Breast epithelium (tissue), 4 donors: Measurements from ENCODE around the gene TEC. TPM values are rescaled to one million over a fixed set of nuclear protein-coding genes. Genes with fewer than 3 reads are reported as not detected.
"Not testable (repeated sequence)": the region's sequence is repeated elsewhere in the genome, so short reads cannot be mapped to it uniquely, and the experiment has no call there.

Experiments used
- DNase-seq, 2 donors: peaks; one replicate each; pipeline ENCODE4 v3.0.0-alpha.2; 2019; ENCODE audit warnings: low spot score in 2 of 2
- H3K27ac ChIP-seq, 2 donors: fragments of 200-600 bp; sonication (generic) in 1 of 2; one replicate each; pipeline ENCODE4 v1.5.1; 2016 to 2019; ENCODE audit warnings: mild to moderate bottlenecking in 1 of 2
- H3K27me3 ChIP-seq, 2 donors: fragments of 200-600 bp; sonication (generic) in 1 of 2; one replicate each; pipeline versions ENCODE4 v1.5.1 to v1.6.0; 2017 to 2019; ENCODE audit warnings: control low read depth in 1 of 2, mild to moderate bottlenecking in 1 of 2
- H3K36me3 ChIP-seq: fragments of 200-600 bp; one replicate; pipeline ENCODE4 v1.5.1; 2019
- H3K4me1 ChIP-seq, 2 donors: fragments of 200-600 bp; sonication (generic); one replicate each; pipeline ENCODE4 v1.5.1; 2016 to 2019; ENCODE audit warnings: control low read depth in 1 of 2
- H3K4me3 ChIP-seq, 3 donors: fragments of 200-600 bp; sonication (generic); 1 replicate in 2 of 3; 2 replicates in 1 of 3; pipeline ENCODE4 v1.5.1; 2016 to 2019; ENCODE audit warnings: mild to moderate bottlenecking in 3 of 3, moderate library complexity in 2 of 3
- H3K9me3 ChIP-seq, 2 donors: fragments of 200-600 bp; sonication (generic) in 1 of 2; one replicate each; pipeline ENCODE4 v1.5.1; 2016 to 2019; ENCODE audit warnings: control low read depth in 1 of 2
- POLR2A ChIP-seq: fragments of 450-650 bp; IDR thresholded peaks from one replicate; pipeline ENCODE4 v1.6.1; 2016; ENCODE audit warnings: antibody characterized with exemption, mild to moderate bottlenecking, moderate library complexity
- POLR2AphosphoS5 ChIP-seq, 3 donors: sonication (generic); formaldehyde crosslinking; IDR thresholded peaks; one replicate each; pipeline ENCODE4 v1.6.1; 2017; ENCODE audit warnings: antibody characterized with exemption in 3 of 3
- intact Hi-C: fragments of 100-400 bp; cut with DNase I; formaldehyde crosslinking; loops from one replicate; pipeline ENCODE4 v1.15.1; 2023; ENCODE audit warnings: low total_unique reads
- total RNA-seq, 3 donors: library from RNA; depleted of rRNA; stranded (reverse); fragments of >200 nt; gene quantifications; one replicate each; pipeline ENCODE4 v1.1.0, GENCODE V29; 2016
- TF ChIP-seq, protein P1 (sequence below), 3 donors: fragments of 450-650 bp; IDR thresholded peaks; one replicate each; pipeline ENCODE4 v1.5.1; 2016 to 2017; ENCODE audit warnings: antibody characterized with exemption in 3 of 3, mild to moderate bottlenecking in 3 of 3, moderate library complexity in 3 of 3

The TEC gene
- total RNA-seq, 3 donors from 2014 or later = 2.9 to 5.4 (median 5.1) TPM

DNA sequence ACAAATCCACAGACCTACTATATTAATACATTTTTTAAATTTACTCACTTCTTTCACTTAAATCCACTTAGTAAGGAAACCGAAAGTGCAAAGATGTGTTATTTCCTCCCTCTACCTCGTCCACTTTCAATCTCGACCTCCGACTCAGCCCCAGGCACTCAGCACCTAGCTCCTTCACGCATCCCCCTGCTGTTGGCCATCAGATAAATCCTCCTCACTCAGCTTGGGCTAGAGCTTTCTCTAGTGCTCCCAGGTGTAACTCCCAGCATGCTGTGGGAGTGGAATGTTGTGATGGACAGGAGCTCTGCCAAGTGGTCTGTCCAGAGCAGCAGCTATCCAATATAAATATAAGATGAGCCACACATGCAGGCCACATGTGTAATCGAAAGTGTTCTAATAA, 26.7 kb upstream of the TEC start:
- intact Hi-C loops = no loop called here

DNA sequence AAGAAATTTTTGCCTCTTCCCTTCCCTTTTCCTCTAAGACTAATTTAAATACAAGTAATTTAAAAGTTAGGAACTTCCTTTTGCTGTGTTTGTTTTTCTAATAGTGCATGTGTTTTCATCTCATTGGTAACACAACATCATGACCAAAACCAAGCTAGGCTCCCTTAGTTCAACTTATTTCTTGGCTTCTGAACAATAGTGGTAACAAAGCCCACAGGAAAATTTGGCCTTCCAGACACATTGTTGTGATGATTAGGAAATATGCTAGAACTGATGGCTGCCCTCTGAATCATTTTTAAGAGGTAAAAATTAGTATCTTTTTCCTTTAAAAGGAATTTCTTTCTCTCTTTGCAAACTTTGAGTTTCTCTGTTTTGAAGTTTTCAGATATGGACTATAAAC, 25.5 kb upstream of the TEC start:
- intact Hi-C loops = no loop called here

More for the DNA sequence above, 26.7 kb upstream of the TEC start:
- TF ChIP-seq POLR2A = no peak
- no peak for TF ChIP-seq POLR2AphosphoS5 (IDR thresholded peaks at IDR 0.05)
- TF ChIP-seq, protein P1, sequence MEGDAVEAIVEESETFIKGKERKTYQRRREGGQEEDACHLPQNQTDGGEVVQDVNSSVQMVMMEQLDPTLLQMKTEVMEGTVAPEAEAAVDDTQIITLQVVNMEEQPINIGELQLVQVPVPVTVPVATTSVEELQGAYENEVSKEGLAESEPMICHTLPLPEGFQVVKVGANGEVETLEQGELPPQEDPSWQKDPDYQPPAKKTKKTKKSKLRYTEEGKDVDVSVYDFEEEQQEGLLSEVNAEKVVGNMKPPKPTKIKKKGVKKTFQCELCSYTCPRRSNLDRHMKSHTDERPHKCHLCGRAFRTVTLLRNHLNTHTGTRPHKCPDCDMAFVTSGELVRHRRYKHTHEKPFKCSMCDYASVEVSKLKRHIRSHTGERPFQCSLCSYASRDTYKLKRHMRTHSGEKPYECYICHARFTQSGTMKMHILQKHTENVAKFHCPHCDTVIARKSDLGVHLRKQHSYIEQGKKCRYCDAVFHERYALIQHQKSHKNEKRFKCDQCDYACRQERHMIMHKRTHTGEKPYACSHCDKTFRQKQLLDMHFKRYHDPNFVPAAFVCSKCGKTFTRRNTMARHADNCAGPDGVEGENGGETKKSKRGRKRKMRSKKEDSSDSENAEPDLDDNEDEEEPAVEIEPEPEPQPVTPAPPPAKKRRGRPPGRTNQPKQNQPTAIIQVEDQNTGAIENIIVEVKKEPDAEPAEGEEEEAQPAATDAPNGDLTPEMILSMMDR (IDR thresholded peaks at IDR 0.05) = no peak
- H3K4me3 ChIP-seq = no peak overlapping the region
- no peaks in the 10 kb centered on the region for H3K36me3 ChIP-seq
- H3K27ac ChIP-seq = no peak overlapping the region
- H3K9me3 ChIP-seq = no peaks in the 10 kb centered on the region
- H3K27me3 ChIP-seq = no peaks in the 10 kb centered on the region
- no peaks in the 10 kb centered on the region for H3K4me1 ChIP-seq
- no peak for DNase-seq

DNA sequence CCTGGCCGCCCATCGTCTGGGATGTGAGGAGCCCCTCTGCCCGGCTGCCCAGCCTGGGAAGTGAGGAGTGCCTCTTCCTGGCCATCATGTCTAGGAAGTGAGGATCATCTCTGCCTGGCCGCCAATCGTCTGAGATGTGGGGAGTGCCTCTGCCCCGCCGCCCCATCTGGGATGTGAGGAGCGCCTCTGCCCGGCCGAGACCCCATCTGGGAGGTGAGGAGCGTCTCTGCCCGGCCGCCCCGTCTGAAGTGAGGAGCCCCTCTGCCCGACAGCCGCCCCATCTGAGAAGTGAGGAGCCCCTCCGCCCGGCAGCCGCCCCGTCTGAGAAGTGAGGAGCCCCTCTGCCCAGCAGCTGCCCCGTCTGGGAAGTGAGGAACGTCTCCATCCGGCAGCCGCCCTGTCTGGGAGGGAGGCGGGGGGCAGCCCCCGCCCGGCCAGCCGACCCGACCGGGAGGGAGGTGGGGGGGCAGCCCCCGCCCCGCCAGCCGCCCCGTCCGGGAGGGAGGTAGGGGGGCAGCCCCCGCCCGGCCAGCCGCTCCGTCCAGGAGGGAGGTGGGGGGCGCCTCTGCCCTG, 22.7 kb upstream of the TEC start:
- H3K27ac ChIP-seq, H3K4me1 ChIP-seq, H3K36me3 ChIP-seq, H3K4me3 ChIP-seq, H3K9me3 ChIP-seq, DNase-seq, H3K27me3 ChIP-seq, intact Hi-C loops: not testable (repeated sequence)

More for the DNA sequence above, 25.5 kb upstream of the TEC start:
- TF ChIP-seq POLR2AphosphoS5 (IDR thresholded peaks at IDR 0.05) = no peak
- no peaks in the 10 kb centered on the region for H3K27me3 ChIP-seq
- no peak overlapping the region for H3K4me3 ChIP-seq
- H3K9me3 ChIP-seq = no peaks in the 10 kb centered on the region
- DNase-seq = no peak
- no peak overlapping the region for H3K27ac ChIP-seq
- H3K36me3 ChIP-seq = no peaks in the 10 kb centered on the region
- no peaks in the 10 kb centered on the region for H3K4me1 ChIP-seq

DNA sequence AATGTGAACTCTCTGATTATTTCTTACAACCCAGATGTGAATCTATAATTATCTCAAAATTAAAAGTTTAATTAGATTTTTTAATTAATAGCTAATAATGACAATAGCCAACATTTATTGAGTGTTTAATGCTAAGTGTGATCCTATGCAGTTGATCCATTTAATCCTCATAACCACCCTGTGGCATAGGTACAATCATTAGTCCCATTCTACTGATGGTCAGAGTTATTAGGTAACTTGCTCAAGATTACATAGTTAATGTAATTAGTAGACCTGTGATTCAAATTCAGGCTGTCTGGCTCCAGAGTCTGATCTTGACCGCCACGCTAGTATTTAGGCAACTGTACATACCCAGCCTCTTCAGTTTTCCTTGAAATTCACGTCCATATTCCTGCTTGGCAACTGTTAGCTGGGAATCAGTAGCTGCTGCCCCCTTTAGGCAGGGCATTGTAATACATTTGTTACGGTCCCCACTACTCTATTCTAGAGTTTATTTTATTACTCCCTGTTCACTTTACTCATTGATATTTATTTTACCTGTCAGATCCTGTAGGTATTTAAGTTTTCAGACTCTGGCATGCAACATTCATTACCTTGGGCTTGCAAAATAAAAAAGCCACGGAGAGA, 20.6 kb upstream of the TEC start:
- H3K27ac ChIP-seq = no peak overlapping the region
- H3K4me1 ChIP-seq = no peaks in the 10 kb centered on the region
- H3K9me3 ChIP-seq = peaks cover 6 to 7% of the 10 kb centered on the region in 2 donors
- no peaks in the 10 kb centered on the region for H3K27me3 ChIP-seq
- H3K36me3 ChIP-seq = no peaks in the 10 kb centered on the region
- no peak for DNase-seq
- H3K4me3 ChIP-seq = no peak overlapping the region
- no peak for TF ChIP-seq POLR2A
- TF ChIP-seq, protein P1 (IDR thresholded peaks at IDR 0.05) = peak in 1 of 3 donors; percentile 19
- intact Hi-C loops = no loop called here

DNA sequence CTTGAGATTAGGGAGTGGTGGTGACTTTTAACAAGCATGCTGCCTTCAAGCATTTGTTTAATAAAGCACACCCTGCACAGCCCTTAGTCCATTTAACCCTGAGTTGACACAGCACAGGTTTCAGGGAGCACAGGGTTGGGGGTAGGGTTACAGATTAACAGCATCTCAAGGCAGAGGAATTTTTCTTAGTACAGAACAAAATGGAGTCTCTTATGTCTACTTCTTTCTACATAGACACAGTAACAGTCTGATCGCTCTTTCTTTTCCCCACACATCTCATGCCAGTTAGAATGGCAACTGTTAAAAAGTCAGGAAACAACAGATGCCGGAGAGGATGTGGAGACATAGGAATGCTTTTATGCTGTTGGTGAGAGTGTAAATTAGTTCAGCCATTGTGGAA, 16.4 kb upstream of the TEC start:
- DNase-seq, H3K4me3 ChIP-seq, H3K36me3 ChIP-seq, H3K27me3 ChIP-seq, intact Hi-C loops, H3K4me1 ChIP-seq, H3K27ac ChIP-seq: not testable (repeated sequence)
- peaks cover 7 to 11% of the 10 kb centered on the region in 2 donors for H3K9me3 ChIP-seq

DNA sequence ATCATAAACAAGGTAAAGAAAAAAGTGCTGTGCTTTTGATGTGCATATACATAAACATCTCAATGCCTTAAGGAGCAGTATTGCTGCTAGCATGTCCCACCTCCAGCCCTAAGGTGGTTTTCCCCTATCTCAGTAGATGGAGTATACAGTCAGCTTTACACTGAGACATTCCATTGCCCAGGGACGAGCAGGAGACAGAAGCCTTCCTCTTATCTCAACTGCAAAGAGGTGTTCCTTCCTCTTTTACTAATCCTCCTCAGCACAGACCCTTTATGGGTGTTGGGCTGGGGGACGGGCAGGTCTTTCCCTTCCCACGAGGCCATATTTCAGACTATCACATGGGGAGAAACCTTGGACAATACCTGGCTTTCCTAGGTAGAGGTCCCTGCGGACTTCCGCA, 16.0 kb upstream of the TEC start:
- H3K4me1 ChIP-seq, H3K27ac ChIP-seq, intact Hi-C loops, H3K4me3 ChIP-seq, H3K27me3 ChIP-seq, DNase-seq, H3K36me3 ChIP-seq: not testable (repeated sequence)
- H3K9me3 ChIP-seq = peaks cover 7 to 14% of the 10 kb centered on the region in 2 donors

DNA sequence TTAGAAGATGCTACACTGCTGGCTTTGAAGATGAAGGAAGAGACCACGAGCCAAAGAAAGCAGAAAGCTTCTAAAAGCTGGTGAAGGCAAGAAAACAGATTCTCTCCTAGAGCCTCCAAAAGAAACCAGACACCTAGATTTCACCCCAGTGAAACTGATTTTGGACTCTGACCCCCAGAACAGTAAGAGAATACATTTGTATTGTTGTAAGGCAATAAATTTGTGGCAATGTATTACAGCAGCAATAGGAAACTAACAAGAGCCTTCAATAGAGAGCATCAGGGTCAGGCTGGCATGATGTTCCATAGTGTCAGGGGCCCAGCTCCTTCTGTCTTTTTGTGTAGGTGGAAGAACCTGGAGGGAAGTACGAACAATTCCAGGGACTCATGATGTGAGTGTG, 6.0 kb upstream of the TEC start:
- H3K27ac ChIP-seq = no peak overlapping the region
- no peaks in the 10 kb centered on the region for H3K4me1 ChIP-seq
- peaks cover 0 to 12% of the 10 kb centered on the region in 2 donors for H3K9me3 ChIP-seq
- H3K36me3 ChIP-seq = no peaks in the 10 kb centered on the region
- H3K4me3 ChIP-seq = no peak overlapping the region
- DNase-seq = no peak
- H3K27me3 ChIP-seq = no peaks in the 10 kb centered on the region
- intact Hi-C loops = loop anchor here (2.0 kb wide), 1 partner anchor 45 kb away; no protein-coding TSS in a partner anchor
- TF ChIP-seq POLR2A = no peak
- no peak for TF ChIP-seq POLR2AphosphoS5 (IDR thresholded peaks at IDR 0.05)
- TF ChIP-seq, protein P1 (IDR thresholded peaks at IDR 0.05) = no peak
